ENCODE data around the gene PPP4R2.

The PPP4R2 gene

GRCh38 chr3:73070675-73071575 lies 74.3 kb downstream of the PPP4R2 start:
- no peak for DNase-seq (ENCODE audit: low spot score)

GRCh38 chr3:73071952-73072351 lies 75.3 kb downstream of the PPP4R2 start:
- no peak for DNase-seq (ENCODE audit: low spot score)

DNA sequence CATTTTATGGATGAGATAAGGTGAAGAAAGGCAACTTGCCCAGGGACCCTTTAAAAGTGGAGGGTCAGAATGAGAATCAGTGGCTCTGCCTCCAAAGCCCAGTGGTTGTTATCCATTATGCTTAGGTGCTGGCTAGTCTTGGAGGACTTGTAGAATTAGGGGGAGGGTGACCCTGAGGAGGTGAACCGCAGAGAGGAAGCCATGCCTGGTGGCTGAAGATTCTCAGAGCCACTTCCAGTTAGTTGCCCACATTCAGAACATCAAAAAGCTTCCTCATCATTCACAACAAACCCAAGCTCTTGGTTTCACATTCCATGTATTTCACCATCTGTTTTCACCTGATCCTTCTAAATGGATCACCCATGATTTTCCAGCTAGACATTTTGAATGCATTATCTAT lies 76.0 kb downstream of the PPP4R2 start:
- DNase-seq (ENCODE audit: low spot score): no peak

DNA sequence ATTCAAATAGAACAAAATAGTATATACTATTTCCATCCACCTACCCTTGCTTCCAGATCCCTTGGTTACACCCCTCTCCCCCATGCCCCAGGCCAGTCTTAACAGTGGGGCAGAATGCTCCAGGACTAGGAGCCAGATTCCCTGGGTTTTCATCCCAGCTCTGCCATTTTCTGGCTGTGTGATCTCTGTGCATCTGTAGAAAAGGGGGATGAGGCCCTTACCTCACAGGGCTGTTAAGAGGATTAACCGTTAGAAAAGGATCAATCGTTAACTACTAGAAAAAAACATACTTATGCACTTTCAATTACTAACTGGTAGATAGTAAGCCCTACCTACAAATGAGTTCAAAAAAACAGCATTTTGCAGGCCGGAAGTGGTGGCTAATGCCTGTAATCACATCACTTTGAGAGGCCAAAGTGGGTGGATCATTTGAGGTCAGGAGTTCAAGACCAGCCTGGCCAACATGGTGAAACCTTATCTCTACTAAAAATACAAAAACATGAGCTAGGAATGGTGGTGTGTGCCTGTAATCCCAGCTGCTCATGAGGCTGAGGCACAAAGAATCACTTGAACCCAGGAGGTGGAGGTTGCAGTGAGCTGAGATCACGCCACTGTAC lies 76.6 kb downstream of the PPP4R2 start:
- DNase-seq (ENCODE audit: low spot score): no peak

GRCh38 chr3:73074781-73075180 lies 78.2 kb downstream of the PPP4R2 start:
- no peak for DNase-seq (ENCODE audit: low spot score)

DNA sequence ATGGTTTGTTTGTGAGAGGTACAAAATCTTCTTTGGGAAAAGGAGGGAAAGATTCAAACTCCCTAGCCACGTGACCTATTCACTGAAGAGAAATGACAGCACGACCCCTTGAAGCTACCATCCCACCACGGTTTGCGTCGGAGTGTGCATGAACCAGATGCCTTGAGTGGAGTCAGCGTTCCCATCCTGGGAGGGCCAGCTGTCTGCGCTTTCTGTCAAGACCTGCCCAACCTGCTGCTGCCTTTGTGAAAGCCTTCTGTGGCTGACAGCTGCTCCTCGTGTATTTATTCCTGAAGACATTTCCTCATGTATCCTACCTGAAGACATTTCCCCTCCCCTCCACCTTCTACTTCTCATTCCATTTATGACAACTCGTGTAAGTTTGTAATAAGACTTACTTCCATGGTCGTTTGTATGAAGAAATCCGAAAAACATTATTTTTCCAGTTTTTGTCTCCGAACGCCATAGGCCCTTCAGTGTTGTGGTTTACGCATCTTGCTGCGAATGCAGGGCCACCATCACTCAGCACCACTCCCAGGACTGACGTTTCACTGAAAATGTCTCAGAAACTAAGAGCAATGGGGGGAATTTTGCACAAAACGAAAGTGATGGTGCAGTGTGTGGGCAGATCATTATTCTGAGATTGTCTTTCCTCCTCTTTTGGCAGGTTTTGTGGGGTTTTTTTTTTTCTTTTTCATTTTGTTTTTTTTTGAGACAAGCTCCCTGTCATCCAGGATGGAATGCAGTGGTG lies 83.8 kb downstream of the PPP4R2 start:
- no peak for DNase-seq (ENCODE audit: low spot score)

DNA sequence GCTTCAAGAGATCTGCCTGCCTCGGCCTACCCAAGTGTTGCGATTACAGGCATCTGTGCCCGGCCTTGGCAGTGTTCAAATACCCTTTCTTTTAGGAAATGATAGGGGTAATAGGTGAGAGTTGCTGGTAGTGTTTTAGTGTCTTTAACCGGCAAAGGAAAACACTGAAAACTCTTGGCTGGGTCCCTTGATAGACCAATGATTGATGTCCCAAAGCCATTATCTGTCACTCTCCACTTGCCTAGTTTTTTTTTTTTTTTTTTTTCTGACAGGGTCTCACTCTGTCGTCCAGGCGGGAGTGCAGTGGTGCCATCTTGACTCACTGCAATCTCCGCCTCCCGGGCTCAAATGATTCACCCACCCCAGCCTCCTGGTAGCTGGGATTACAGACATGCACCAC lies 84.5 kb downstream of the PPP4R2 start:
- no peak for DNase-seq (ENCODE audit: low spot score)

DNA sequence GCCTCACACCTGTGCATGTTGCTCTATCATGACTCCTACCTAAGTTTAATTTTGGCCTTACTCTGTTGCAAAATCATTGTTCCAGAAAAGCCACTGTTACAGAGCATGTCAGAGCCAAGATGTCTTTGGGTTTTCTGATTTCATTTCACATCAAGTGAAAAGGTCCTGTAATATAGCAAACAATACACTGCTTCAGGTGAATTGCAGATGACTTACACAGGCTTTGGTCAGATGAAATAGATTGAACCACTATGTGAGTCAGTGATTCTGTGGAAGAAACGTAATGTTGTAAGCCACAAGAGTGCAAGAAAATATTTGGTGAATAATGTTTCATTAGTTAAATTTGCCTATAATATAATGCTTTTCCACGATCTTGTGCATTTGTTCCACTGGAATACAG lies 87.6 kb downstream of the PPP4R2 start:
- no peak for DNase-seq (ENCODE audit: low spot score)

DNA sequence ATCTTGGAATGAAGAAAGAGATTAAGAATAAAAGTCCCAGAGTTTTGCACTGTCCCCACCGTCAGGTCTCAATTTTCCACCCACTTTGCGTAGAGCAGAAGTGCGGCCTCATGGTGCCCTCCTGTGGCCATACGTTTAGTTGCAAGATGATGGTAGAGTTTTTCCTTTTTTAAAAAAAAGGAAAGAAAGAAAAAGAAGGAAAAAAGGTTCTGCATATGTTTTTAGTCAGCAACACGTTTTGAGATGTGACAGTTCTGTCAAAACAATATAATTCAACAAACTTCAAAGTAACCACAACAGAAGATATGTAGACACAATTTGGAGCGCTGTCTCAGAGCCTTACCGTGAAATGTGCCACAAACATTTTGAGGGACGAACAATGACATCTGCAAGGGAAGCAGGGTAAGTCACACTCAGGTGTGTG lies 89.5 kb downstream of the PPP4R2 start:
- peak; percentile 49 for DNase-seq (ENCODE audit: low spot score)

DNA sequence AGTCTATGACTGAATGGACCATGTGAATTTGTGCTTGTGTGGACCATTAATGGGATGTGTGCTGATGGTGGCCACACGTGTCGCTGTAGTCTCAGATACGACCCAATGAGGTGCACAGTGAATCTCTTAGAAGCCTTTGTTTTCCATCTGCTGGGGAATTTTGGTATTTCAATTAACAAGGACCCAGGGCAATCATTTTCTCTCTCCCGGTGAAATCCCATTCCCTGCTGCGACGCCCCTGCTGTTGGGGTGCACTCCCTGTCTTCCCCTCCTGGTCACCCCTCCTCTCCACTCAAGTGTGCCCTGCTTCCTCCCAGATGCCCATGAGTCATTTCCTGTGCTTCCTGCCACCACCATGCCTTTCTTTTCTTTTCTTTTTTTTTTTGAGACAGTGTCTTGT lies 97.5 kb downstream of the PPP4R2 start:
- no peak for DNase-seq (ENCODE audit: low spot score)

GRCh38 chr3:73094951-73095350 lies 98.3 kb downstream of the PPP4R2 start:
- DNase-seq (ENCODE audit: low spot score): no peak

- DNase-seq (ENCODE audit: low spot score): no peak
Measured at GRCh38 chr3:73096169-73096568, 99.6 kb downstream of the PPP4R2 start.

DNA sequence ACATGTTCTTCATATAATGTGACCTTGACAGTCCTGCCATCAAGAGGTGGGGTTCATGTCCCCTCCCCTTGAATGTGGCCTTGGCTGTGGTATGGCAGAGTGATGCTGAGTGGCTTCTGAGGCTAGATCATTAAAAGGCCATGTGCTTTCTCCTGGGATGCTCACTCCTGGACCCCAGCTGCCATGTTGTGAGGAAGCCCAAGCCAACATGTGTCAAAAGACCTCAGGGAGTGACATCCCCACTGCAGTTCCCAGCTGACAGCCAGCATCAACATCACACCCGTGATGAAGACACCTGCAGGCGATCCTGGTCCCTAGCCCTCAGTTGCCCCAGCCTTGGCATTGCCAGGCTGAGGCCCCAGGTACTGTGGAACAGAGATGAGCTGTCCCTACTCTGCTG lies 101.4 kb downstream of the PPP4R2 start:
- DNase-seq (ENCODE audit: low spot score): no peak

- no peak for DNase-seq (ENCODE audit: low spot score)
Measured at GRCh38 chr3:73098873-73099272, 102.3 kb downstream of the PPP4R2 start.

- DNase-seq (ENCODE audit: low spot score): peak; percentile 73
Measured at GRCh38 chr3:73100741-73101559, 104.3 kb downstream of the PPP4R2 start.

GRCh38 chr3:73101881-73102280 lies 105.3 kb downstream of the PPP4R2 start:
- no peak for DNase-seq (ENCODE audit: low spot score)

DNA sequence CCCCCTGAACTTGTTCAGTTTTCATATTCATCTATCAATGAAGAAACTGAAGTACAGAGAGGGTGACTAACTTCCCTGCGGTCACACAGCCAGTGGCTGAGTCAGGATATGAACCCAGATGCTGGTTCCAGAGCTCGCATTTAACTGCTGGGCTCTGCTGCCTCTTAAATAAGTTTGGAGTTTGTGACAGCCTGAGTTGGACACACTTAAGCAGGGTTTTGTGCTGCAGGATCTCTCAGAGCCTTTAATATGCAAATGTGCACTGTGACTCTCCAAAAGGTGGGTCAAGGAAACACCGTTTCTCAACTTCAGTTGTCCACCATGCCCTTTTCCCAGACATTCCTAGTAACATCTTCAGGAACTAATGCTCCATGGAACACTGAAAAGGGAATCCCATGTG lies 110.6 kb downstream of the PPP4R2 start:
- DNase-seq (ENCODE audit: low spot score): no peak

DNA sequence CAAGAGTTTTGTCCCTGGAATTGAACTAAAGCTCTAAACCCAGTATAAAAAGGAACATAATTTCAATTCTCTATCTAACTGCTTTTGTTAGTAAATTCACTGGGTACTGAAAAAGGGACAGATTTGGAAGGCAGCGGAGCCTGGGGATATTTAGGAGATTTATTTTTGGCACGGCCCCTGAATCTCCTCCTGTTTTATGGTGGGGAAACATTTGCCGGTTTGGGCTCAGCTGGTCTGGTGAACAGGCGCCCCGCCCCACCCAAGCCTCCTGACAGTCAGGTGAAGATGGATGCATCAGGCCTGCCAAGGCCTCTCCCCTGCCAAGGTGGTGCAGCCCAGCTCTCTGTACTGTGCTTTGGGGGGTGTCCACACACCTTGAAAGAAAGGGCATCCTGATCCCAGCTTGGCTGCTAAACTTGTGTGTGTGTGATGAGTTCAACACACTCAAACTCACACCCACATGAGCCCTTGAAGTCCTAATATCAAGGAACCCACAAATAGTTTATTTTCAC lies 111.1 kb downstream of the PPP4R2 start:
- DNase-seq (ENCODE audit: low spot score): no peak

DNA sequence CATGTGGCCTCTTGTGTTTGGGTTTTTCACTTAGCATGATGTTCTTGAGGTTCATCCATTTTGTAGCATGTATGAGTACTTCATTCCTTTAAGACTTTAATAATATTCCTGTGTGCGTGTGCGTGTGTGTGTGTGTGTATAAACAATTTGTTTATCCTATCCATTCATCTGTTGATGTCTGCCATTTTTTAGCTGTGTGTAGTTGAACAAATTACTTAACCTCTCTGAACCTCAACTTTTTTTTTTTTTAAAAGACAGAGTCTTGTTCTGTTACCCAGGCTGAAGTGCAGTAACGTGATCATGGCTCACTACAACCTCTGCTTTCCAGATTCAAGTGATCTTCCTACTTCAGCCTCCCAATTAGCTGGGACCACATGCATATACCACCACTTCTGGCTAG lies 112.1 kb downstream of the PPP4R2 start:
- no peak for DNase-seq (ENCODE audit: low spot score)

DNA sequence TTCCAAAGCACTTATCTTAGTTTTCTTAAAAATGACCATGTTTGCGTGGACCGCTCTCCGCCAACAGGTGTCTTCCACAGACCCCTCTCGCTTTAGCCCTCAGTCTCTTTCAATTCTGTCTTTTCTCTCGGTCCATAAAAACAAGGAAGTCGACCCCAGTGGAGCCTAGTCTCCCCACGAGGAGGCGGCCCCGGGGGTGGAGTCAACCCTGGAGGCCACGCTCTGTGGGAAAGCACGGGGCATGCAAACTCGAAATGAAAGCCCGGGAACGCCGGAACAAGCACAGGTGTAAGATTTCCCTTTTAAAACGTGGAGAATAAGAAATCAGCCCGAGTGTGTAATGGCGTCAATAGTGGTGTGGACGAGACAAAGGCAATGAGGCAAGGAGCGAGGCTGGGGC lies 113.9 kb downstream of the PPP4R2 start:
- no peak for DNase-seq (ENCODE audit: low spot score)

DNA sequence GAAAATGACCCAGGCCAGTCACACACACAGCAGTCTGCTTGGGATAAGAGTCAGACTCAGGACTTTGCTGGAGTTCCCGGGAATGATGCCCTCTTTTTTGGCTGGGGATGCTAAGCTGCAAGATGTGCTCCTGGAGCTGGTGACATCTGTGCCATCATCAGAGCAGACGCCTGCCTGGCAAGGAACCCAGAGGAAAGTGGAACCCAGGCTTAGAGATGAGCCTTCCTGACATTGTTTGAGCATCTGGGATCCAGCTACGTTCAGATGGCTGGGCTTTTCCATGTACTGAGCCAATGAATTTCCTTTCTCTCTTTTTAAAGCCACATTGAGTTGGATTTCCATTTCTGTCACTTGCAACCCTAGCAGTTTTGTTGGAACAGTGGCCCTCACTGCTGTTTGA lies 118.1 kb downstream of the PPP4R2 start:
- no peak for DNase-seq (ENCODE audit: low spot score)

GRCh38 chr3:73115806-73116205 lies 119.2 kb downstream of the PPP4R2 start:
- no peak for DNase-seq (ENCODE audit: low spot score)
